ENCODE measurements around the gene CCSER2. TPM values are rescaled to one million over a fixed set of nuclear protein-coding genes. Genes with fewer than 3 reads are reported as not detected.
A peak's percentile ranks its signal among the peaks of the same experiment; 100 is the strongest.
"Not testable (repeated sequence)": the region's sequence is repeated elsewhere in the genome, so short reads cannot be mapped to it uniquely, and the experiment has no call there.

The CCSER2 gene
- total RNA-seq, 2 experiments from 2014 or later, result 56.9 to 57.5 TPM

DNA sequence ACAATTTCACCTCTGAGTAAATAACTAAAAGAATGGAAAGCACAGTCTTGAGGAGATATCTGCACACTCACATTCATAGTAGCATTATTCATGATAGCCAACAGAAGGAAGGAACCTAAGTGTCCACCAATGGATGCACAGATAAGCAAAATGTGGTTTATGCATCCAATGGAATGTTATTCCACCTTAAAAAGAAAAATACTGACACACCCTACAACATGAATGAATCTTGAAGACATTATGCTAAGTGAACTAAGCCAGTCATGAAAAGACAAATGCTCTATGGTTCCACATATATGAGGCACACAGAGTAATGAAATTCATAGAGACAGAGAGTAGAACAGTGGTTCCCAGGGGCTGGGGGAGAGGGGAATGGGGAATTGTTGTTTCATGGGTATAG, 6.5 kb upstream of the CCSER2 start:
- ChIA-PET CTCF (no interaction called here), POLR2A (interaction anchor here (0.6 kb wide), 1 partner anchor 320 kb away, joined by 3 read pairs; no protein-coding TSS in a partner anchor)
- intact Hi-C loops (cut with micrococcal nuclease), result no loop called here
- Mint-ChIP-seq H3K36me3 (ENCODE audit: low read depth) (no peaks in the 10 kb centered on the region), H3K27me3 (no peaks in the 10 kb centered on the region), H3K27ac (no peak overlapping the region), H3K9me3 (no peaks in the 10 kb centered on the region), H3K4me3 (no peak overlapping the region), H3K4me1 (ENCODE audit: low read depth) (peaks cover 6% of the 10 kb centered on the region)
- DNase-seq (no peak), ATAC-seq (no peak)
- no peak for TF ChIP-seq CTCF (IDR thresholded peaks at IDR 0.05)

DNA sequence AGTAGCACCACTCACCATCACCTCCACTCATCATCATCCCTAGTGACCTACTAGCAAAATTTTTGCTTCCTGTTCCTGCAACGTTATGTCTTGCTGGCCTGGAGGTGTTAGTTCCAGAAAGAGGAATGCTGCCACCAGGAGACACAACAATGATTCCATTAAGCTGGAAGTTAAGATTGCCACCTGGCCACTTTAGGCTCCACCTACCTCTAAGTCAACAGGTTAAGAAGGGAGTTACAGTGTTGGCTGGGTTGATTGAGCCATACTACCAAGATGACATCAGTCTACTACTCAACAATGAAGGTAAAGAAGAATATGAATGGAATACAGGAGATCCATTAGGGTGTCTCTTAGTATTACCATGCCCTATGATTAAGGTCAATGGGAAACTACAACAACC, 4.8 kb upstream of the CCSER2 start:
- CTCF ChIA-PET, result interaction anchor here (1.3 kb wide), 1 partner anchor 29 kb away, joined by 3 read pairs; no protein-coding TSS in a partner anchor

GRCh38 chr10:84326995-84327394, 1.4 kb upstream of the CCSER2 start:
- H3K4me1 Mint-ChIP-seq (ENCODE audit: low read depth), result peaks cover 20% of the 10 kb centered on the region
- CTCF ChIA-PET, result interaction anchor here (1.3 to 4.2 kb wide), 3 partner anchors 19 to 59 kb away, joined by 3 to 19 read pairs (median 15); no protein-coding TSS in a partner anchor
- ATAC-seq; H3K27me3 Mint-ChIP-seq; intact Hi-C loops (cut with micrococcal nuclease); DNase-seq; H3K27ac Mint-ChIP-seq; POLR2A ChIA-PET; H3K4me3 Mint-ChIP-seq; H3K36me3 Mint-ChIP-seq (ENCODE audit: low read depth); H3K9me3 Mint-ChIP-seq: not testable (repeated sequence)

More for the DNA sequence above, 4.8 kb upstream of the CCSER2 start:
- H3K4me1 Mint-ChIP-seq (ENCODE audit: low read depth); intact Hi-C loops (cut with micrococcal nuclease); H3K9me3 Mint-ChIP-seq; H3K27ac Mint-ChIP-seq; H3K27me3 Mint-ChIP-seq; POLR2A ChIA-PET; H3K4me3 Mint-ChIP-seq; ATAC-seq; DNase-seq; H3K36me3 Mint-ChIP-seq (ENCODE audit: low read depth): not testable (repeated sequence)

DNA sequence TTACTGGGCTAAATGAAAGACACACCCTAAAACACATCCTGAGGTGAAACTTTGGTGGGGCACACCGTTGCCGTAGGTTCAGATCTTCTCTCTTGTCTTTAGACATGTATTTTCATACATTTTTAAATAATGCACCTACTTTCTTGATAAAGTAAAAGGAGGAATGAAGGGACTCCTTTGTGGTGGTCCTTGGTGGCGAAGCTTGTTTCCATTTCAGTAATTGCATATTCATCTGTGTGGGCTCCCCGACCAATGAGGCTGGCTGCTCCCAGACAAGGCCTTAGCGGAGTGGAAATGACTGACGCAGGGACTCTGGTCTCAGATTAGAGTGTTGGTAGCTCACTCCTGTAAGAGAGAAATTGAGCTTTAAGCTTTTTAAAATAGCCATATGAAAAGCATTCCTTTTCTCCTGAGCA, 815 bp downstream of the CCSER2 start:
- ChIA-PET CTCF (interaction anchor here (0.8 to 4.2 kb wide), 10 partner anchors 13 to 208 kb away, joined by 3 to 19 read pairs (median 6); no protein-coding TSS in a partner anchor), POLR2A (interaction anchor here (0.6 to 2.4 kb wide), 9 partner anchors 8 to 62 kb away, joined by 3 to 13 read pairs (median 3); no protein-coding TSS in a partner anchor)
- DNase-seq, result peak; percentile 90
- Mint-ChIP-seq H3K9me3 (no peaks in the 10 kb centered on the region), H3K27me3 (no peaks in the 10 kb centered on the region), H3K4me1 (ENCODE audit: low read depth) (peaks cover 20% of the 10 kb centered on the region), H3K36me3 (ENCODE audit: low read depth) (peaks cover 10% of the 10 kb centered on the region), H3K4me3 (peak overlapping the region; percentile 89), H3K27ac (peak overlapping the region; percentile 94)
- ATAC-seq, result peak; percentile 43
- TF ChIP-seq CTCF (IDR thresholded peaks at IDR 0.05), result no peak
- intact Hi-C loops (cut with micrococcal nuclease), result no loop called here

DNA sequence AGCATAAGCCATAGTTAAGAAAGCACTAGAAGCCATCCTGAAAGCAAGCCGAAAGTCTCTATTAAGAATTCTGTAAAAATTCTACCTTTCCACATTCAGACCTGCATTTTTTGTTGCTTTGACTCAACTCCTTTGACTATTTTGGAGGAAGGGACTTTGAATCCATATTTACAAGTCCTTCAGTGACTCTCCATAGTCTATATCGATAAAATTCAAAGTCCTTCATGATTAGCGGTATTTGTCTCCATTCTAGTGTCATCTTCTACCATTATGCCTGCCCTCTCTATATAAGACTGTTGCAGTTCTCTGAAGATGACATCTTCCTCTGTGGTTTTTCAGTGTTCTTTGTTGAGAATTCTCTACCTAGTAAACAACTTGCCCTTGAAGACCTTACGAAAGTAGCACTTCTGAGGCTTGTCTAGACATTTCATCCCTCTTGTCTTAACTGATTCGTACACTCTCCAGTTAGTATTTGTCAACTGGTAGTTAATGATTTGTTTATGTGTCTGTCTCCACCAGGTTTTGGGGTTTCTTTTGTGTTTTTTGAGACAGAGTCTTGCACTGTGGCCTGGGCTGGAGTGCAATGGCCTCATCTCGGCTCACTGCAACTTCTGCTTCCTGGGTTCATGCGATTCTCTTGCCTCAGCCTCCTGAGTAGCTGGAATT, 1.7 kb downstream of the CCSER2 start:
- DNase-seq, result peak; percentile 26
- Mint-ChIP-seq H3K27ac (peak overlapping the region; percentile 94), H3K4me1 (ENCODE audit: low read depth) (peaks cover 20% of the 10 kb centered on the region), H3K36me3 (ENCODE audit: low read depth) (peaks cover 10% of the 10 kb centered on the region), H3K27me3 (no peaks in the 10 kb centered on the region), H3K9me3 (no peaks in the 10 kb centered on the region), H3K4me3 (peak overlapping the region; percentile 89)
- ChIA-PET CTCF (interaction anchor here (1.1 to 4.2 kb wide), 7 partner anchors 20 to 207 kb away, joined by 4 to 19 read pairs (median 7); no protein-coding TSS in a partner anchor), POLR2A (interaction anchor here (0.6 to 2.4 kb wide), 4 partner anchors 13 to 189 kb away, joined by 3 to 13 read pairs (median 3); no protein-coding TSS in a partner anchor)
- TF ChIP-seq CTCF (IDR thresholded peaks at IDR 0.05), result no peak
- peak; percentile 3 for ATAC-seq
- intact Hi-C loops (cut with micrococcal nuclease), result loop anchor here (5.0 kb wide), 2 partner anchors 63 to 188 kb away; no protein-coding TSS in a partner anchor

- H3K4me1 Mint-ChIP-seq (ENCODE audit: low read depth), result peaks cover 20% of the 10 kb centered on the region
- intact Hi-C loops (cut with micrococcal nuclease), result loop anchor here (5.0 kb wide), 2 partner anchors 64 to 189 kb away; no protein-coding TSS in a partner anchor
- no peak for ATAC-seq
- no peaks in the 10 kb centered on the region for H3K27me3 Mint-ChIP-seq
- H3K36me3 Mint-ChIP-seq (ENCODE audit: low read depth), result peaks cover 10% of the 10 kb centered on the region
- no peaks in the 10 kb centered on the region for H3K9me3 Mint-ChIP-seq
- ChIA-PET POLR2A (interaction anchor here (1.0 kb wide), 3 partner anchors 10 to 22 kb away, joined by 3 to 4 read pairs (median 3); no protein-coding TSS in a partner anchor), CTCF (interaction anchor here (1.7 kb wide), 1 partner anchor 21 kb away, joined by 5 read pairs; no protein-coding TSS in a partner anchor)
- no peak for DNase-seq
- no peak for TF ChIP-seq CTCF (IDR thresholded peaks at IDR 0.05)
- H3K4me3 Mint-ChIP-seq, result peak overlapping the region; percentile 89
- H3K27ac Mint-ChIP-seq, result peak overlapping the region; percentile 94
Measured at GRCh38 chr10:84331091-84331490, 2.7 kb downstream of the CCSER2 start.

Data from activated CD8-positive, alpha-beta T cell treated with anti-CD3 and anti-CD28 coated beads for 36 hours (primary cell).